Chondrocyte (in vitro differentiated cells): ENCODE results near the gene ELFN2. TPM values are rescaled to one million over a fixed set of nuclear protein-coding genes. Genes with fewer than 3 reads are reported as not detected.
A peak's percentile ranks its signal among the peaks of the same experiment; 100 is the strongest.
"Not testable (repeated sequence)": the region's sequence is repeated elsewhere in the genome, so short reads cannot be mapped to it uniquely, and the experiment has no call there.

Experiments
- DNase-seq: peaks from one replicate; pipeline ENCODE4 v3.0.0; 2021; ENCODE audit warnings: mixed read lengths, low spot score
- H3K27ac Mint-ChIP-seq: one replicate; pipeline ENCODE4 v1.8.0; 2021; ENCODE audit warnings: mild to moderate bottlenecking, moderate library complexity, mixed read lengths; ENCODE audit not compliant: unreplicated experiment
- H3K27me3 Mint-ChIP-seq: 2 replicates; pipeline ENCODE4 v1.8.0; 2021; ENCODE audit warnings: low read depth, mixed read lengths
- H3K36me3 Mint-ChIP-seq: 2 replicates; pipeline ENCODE4 v1.8.0; 2021; ENCODE audit warnings: low read depth, mixed read lengths
- H3K4me1 Mint-ChIP-seq: 2 replicates; pipeline ENCODE4 v1.8.0; 2021; ENCODE audit warnings: low read depth, mild to moderate bottlenecking, mixed read lengths
- H3K4me3 Mint-ChIP-seq: one replicate; pipeline ENCODE4 v1.8.0; 2021; ENCODE audit warnings: mild to moderate bottlenecking, moderate library complexity, mixed read lengths; ENCODE audit not compliant: unreplicated experiment
- H3K9me3 Mint-ChIP-seq: 2 replicates; pipeline ENCODE4 v1.8.0; 2021; ENCODE audit warnings: low read depth, mixed read lengths
- CTCF ChIP-seq: fragments of 200-600 bp; sonication (generic); IDR thresholded peaks from 2 replicates; pipeline ENCODE4 v1.5.0; 2021; ENCODE audit warnings: antibody characterized with exemption, mild to moderate bottlenecking, moderate library complexity
- total RNA-seq: library from RNA; stranded (reverse); gene quantifications from 3 replicates; pipeline ENCODE4 v1.2.1, GENCODE V29; 2021

Gene ELFN2
- total RNA-seq, 1 donor from 2014 or later, result 0.65 TPM

GRCh38 chr22:37329238-37330140 lies 97.8 kb downstream of the ELFN2 start:
- H3K9me3 Mint-ChIP-seq, result no peaks in the 10 kb centered on the region
- no peak for DNase-seq
- peak overlapping the region; percentile 24 for H3K27ac Mint-ChIP-seq
- no peak for TF ChIP-seq CTCF
- H3K4me3 Mint-ChIP-seq, result no peak overlapping the region
- no peaks in the 10 kb centered on the region for H3K36me3 Mint-ChIP-seq
- H3K27me3 Mint-ChIP-seq, result peaks cover 39% of the 10 kb centered on the region
- peaks cover 12% of the 10 kb centered on the region for H3K4me1 Mint-ChIP-seq

GRCh38 chr22:37328538-37329237 lies 98.6 kb downstream of the ELFN2 start:
- H3K27ac Mint-ChIP-seq, H3K9me3 Mint-ChIP-seq, DNase-seq, H3K4me3 Mint-ChIP-seq, H3K36me3 Mint-ChIP-seq, H3K4me1 Mint-ChIP-seq: not testable (repeated sequence)
- H3K27me3 Mint-ChIP-seq, result peaks cover 38% of the 10 kb centered on the region

- no peak overlapping the region for H3K4me3 Mint-ChIP-seq
Observed at GRCh38 chr22:37328017-37328416, 99.3 kb downstream of the ELFN2 start.

GRCh38 chr22:37326726-37327125 lies 100.6 kb downstream of the ELFN2 start:
- Mint-ChIP-seq H3K27me3 (peaks cover 35% of the 10 kb centered on the region), H3K4me3 (no peak overlapping the region), H3K4me1 (peaks cover 8% of the 10 kb centered on the region)

More at GRCh38 chr22:37328017-37328416, 99.3 kb downstream of the ELFN2 start:
- no peak for DNase-seq
- Mint-ChIP-seq H3K27ac (no peak overlapping the region), H3K9me3 (no peaks in the 10 kb centered on the region), H3K36me3 (no peaks in the 10 kb centered on the region), H3K27me3 (peaks cover 39% of the 10 kb centered on the region), H3K4me1 (peaks cover 8% of the 10 kb centered on the region)
- TF ChIP-seq CTCF, result no peak

GRCh38 chr22:37325039-37325395 lies 102.3 kb downstream of the ELFN2 start:
- Mint-ChIP-seq H3K9me3 (no peaks in the 10 kb centered on the region), H3K4me3 (no peak overlapping the region), H3K27me3 (peaks cover 32% of the 10 kb centered on the region), H3K4me1 (peaks cover 8% of the 10 kb centered on the region), H3K27ac (no peak overlapping the region), H3K36me3 (no peaks in the 10 kb centered on the region)
- no peak for DNase-seq
- TF ChIP-seq CTCF, result no peak

More at GRCh38 chr22:37326726-37327125, 100.6 kb downstream of the ELFN2 start:
- Mint-ChIP-seq H3K9me3 (no peaks in the 10 kb centered on the region), H3K36me3 (no peaks in the 10 kb centered on the region), H3K27ac (no peak overlapping the region)
- no peak for DNase-seq
- TF ChIP-seq CTCF, result no peak
